HEK293 (cell line): ENCODE results near the gene ADCY6.

Experiments used
- GLIS1 ChIP-seq: fragments of 450-650 bp; formaldehyde crosslinking; IDR thresholded peaks from 2 replicates; pipeline ENCODE4 v1.5.1; 2016; ENCODE audit warnings: missing biosample characterization, missing genetic modification characterization
- KLF7 ChIP-seq: fragments of 450-650 bp; formaldehyde crosslinking; IDR thresholded peaks from 2 replicates; pipeline ENCODE4 v1.5.1; 2016; ENCODE audit warnings: missing biosample characterization, missing genetic modification characterization, borderline replicate concordance
- REST ChIP-seq: fragments of 450-650 bp; formaldehyde crosslinking; IDR thresholded peaks from 2 replicates; pipeline ENCODE4 v1.5.1; 2016; ENCODE audit warnings: missing biosample characterization, missing genetic modification characterization
- SCRT1 ChIP-seq: fragments of 450-650 bp; formaldehyde crosslinking; IDR thresholded peaks from 2 replicates; pipeline ENCODE4 v1.5.1; 2016; ENCODE audit warnings: missing biosample characterization, missing genetic modification characterization, borderline replicate concordance
- SP2 ChIP-seq: fragments of 450-650 bp; formaldehyde crosslinking; IDR thresholded peaks from 2 replicates; pipeline ENCODE4 v1.5.1; 2016; ENCODE audit warnings: missing biosample characterization, missing genetic modification characterization
- ZBTB26 ChIP-seq: fragments of 450-650 bp; formaldehyde crosslinking; optimal IDR thresholded peaks from 2 replicates; pipeline ENCODE3; 2016; ENCODE audit warnings: missing biosample characterization, mild to moderate bottlenecking, missing genetic modification characterization
- ZBTB8A ChIP-seq: fragments of 450-650 bp; formaldehyde crosslinking; IDR thresholded peaks from 2 replicates; pipeline ENCODE4 v1.5.1; 2016; ENCODE audit warnings: missing biosample characterization, missing genetic modification characterization
- ZNF211 ChIP-seq: fragments of 450-650 bp; formaldehyde crosslinking; IDR thresholded peaks from 2 replicates; pipeline ENCODE4 v1.5.1; 2016; ENCODE audit warnings: low read depth, missing biosample characterization, missing genetic modification characterization
- ZNF221 ChIP-seq: fragments of 450-650 bp; formaldehyde crosslinking; IDR thresholded peaks from 2 replicates; pipeline ENCODE4 v1.5.1; 2017; ENCODE audit warnings: missing biosample characterization, missing genetic modification characterization, borderline replicate concordance
- ZNF239 ChIP-seq: fragments of 450-650 bp; formaldehyde crosslinking; IDR thresholded peaks from 2 replicates; pipeline ENCODE4 v1.5.1; 2016; ENCODE audit warnings: missing biosample characterization, missing genetic modification characterization
- ZNF311 ChIP-seq: fragments of 450-650 bp; formaldehyde crosslinking; IDR thresholded peaks from 2 replicates; pipeline ENCODE4 v1.5.1; 2017; ENCODE audit warnings: missing biosample characterization, missing genetic modification characterization, borderline replicate concordance
- ZNF433 ChIP-seq: fragments of 450-650 bp; formaldehyde crosslinking; IDR thresholded peaks from 2 replicates; pipeline ENCODE4 v1.5.1; 2016; ENCODE audit warnings: missing biosample characterization, missing genetic modification characterization, low read depth
- ZNF449 ChIP-seq: fragments of 450-650 bp; formaldehyde crosslinking; IDR thresholded peaks from 2 replicates; pipeline ENCODE4 v1.5.1; 2017; ENCODE audit warnings: missing biosample characterization, mild to moderate bottlenecking, missing genetic modification characterization, moderate library complexity
- ZNF510 ChIP-seq: fragments of 450-650 bp; formaldehyde crosslinking; IDR thresholded peaks from 2 replicates; pipeline ENCODE4 v1.5.1; 2018; ENCODE audit warnings: mild to moderate bottlenecking, missing genetic modification characterization, missing biosample characterization; ENCODE audit not compliant: insufficient replicate concordance
- ZNF518A ChIP-seq: fragments of 450-650 bp; formaldehyde crosslinking; conservative IDR thresholded peaks from 2 replicates; pipeline ENCODE4 v1.5.1; 2016; ENCODE audit warnings: low read depth, missing biosample characterization, missing genetic modification characterization
- ZNF548 ChIP-seq: fragments of 450-650 bp; formaldehyde crosslinking; IDR thresholded peaks from 2 replicates; pipeline ENCODE4 v1.5.1; 2016; ENCODE audit warnings: missing biosample characterization, missing genetic modification characterization
- ZNF571 ChIP-seq: fragments of 450-650 bp; formaldehyde crosslinking; IDR thresholded peaks from 2 replicates; pipeline ENCODE4 v1.5.0; 2017; ENCODE audit warnings: missing biosample characterization, missing genetic modification characterization
- ZNF623 ChIP-seq: fragments of 450-650 bp; formaldehyde crosslinking; IDR thresholded peaks from 2 replicates; pipeline ENCODE4 v1.5.1; 2016; ENCODE audit warnings: missing biosample characterization, missing genetic modification characterization
- ZNF626 ChIP-seq: fragments of 450-650 bp; sonication (Bioruptor Pico); formaldehyde crosslinking; IDR thresholded peaks from 2 replicates; pipeline ENCODE4 v1.5.1; 2018; ENCODE audit warnings: missing biosample characterization, missing genetic modification characterization, inconsistent platforms
- ZNF629 ChIP-seq: fragments of 450-650 bp; formaldehyde crosslinking; IDR thresholded peaks from 2 replicates; pipeline ENCODE4 v1.5.1; 2017; ENCODE audit warnings: missing biosample characterization, missing genetic modification characterization
- ZNF645 ChIP-seq: fragments of 450-650 bp; formaldehyde crosslinking; IDR thresholded peaks from 2 replicates; pipeline ENCODE4; 2016; ENCODE audit warnings: missing biosample characterization, missing genetic modification characterization
- ZNF670 ChIP-seq: fragments of 450-650 bp; formaldehyde crosslinking; IDR thresholded peaks from 2 replicates; pipeline ENCODE4 v1.5.1; 2016; ENCODE audit warnings: missing biosample characterization, missing genetic modification characterization, low read depth
- ZNF791 ChIP-seq: fragments of 450-650 bp; formaldehyde crosslinking; IDR thresholded peaks from 2 replicates; pipeline ENCODE4 v1.5.1; 2016; ENCODE audit warnings: missing biosample characterization, missing genetic modification characterization
- ZSCAN4 ChIP-seq: fragments of 450-650 bp; formaldehyde crosslinking; IDR thresholded peaks from 2 replicates; pipeline ENCODE4 v1.5.1; 2017; ENCODE audit warnings: missing biosample characterization, missing genetic modification characterization

The ADCY6 gene

GRCh38 chr12:48793696-48794095 lies 4.8 kb upstream of the ADCY6 start (continued):
- TF ChIP-seq ZNF571 (tag by site-specific recombination) (no peak), ZNF791 (tag by site-specific recombination) (peak; percentile 32; the same call in 1 of the 2 replicates), ZNF670 (no peak), ZNF548 (tag by site-specific recombination) (no peak), ZNF510 (tag by site-specific recombination) (no peak), ZNF623 (tag by site-specific recombination) (peak; percentile 45), ZNF221 (no peak), KLF7 (tag by site-specific recombination) (no peak), ZNF626 (tag by site-specific recombination) (no peak), ZSCAN4 (tag by site-specific recombination) (no peak), ZBTB8A (tag by site-specific recombination) (peak; percentile 34; the same call in 1 of the 2 replicates), ZNF449 (no peak), ZNF433 (tag by site-specific recombination) (no peak), ZNF629 (tag by site-specific recombination) (0 out of 2 replicates have a peak, but pooled peaks have one; percentile 29), ZNF211 (tag by site-specific recombination) (no peak), ZBTB26 (tag by site-specific recombination) (no peak), ZNF311 (tag by site-specific recombination) (no peak), ZNF518A (tag by site-specific recombination) (peak; percentile 78), ZNF239 (tag by site-specific recombination) (no peak), REST (tag by site-specific recombination) (peak; percentile 38; the same call in 1 of the 2 replicates), GLIS1 (tag by site-specific recombination) (no peak), SP2 (tag by site-specific recombination) (no peak), ZNF645 (tag by site-specific recombination) (no peak), SCRT1 (tag by site-specific recombination) (no peak)
